Measurements from ENCODE around the gene AMZ1.

DNA sequence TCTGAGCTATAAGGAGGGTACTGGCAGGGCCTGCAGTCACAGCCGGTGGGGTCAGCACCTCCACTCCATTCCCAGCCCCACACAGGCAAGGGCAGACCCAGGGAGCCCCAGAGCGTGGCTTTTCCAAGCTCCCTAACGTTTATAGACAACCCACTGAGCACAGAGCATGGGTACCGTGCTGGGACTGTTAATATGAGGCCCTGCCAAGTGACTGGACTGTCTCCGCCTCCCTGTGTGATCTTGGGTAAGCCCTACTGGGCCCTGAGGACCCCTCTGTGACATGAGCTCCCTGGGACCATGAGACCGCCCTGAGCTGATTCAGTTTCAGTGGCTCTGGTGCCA lies 43.8 kb upstream of the AMZ1 start:
- TF ChIP-seq POLR2A (IDR thresholded peaks at IDR 0.05): no peak
- TF ChIP-seq, protein P1, sequence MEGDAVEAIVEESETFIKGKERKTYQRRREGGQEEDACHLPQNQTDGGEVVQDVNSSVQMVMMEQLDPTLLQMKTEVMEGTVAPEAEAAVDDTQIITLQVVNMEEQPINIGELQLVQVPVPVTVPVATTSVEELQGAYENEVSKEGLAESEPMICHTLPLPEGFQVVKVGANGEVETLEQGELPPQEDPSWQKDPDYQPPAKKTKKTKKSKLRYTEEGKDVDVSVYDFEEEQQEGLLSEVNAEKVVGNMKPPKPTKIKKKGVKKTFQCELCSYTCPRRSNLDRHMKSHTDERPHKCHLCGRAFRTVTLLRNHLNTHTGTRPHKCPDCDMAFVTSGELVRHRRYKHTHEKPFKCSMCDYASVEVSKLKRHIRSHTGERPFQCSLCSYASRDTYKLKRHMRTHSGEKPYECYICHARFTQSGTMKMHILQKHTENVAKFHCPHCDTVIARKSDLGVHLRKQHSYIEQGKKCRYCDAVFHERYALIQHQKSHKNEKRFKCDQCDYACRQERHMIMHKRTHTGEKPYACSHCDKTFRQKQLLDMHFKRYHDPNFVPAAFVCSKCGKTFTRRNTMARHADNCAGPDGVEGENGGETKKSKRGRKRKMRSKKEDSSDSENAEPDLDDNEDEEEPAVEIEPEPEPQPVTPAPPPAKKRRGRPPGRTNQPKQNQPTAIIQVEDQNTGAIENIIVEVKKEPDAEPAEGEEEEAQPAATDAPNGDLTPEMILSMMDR (IDR thresholded peaks at IDR 0.05): no peak
